GM23338 (cell line): ENCODE results near the gene ACVRL1. TPM values are rescaled to one million over a fixed set of nuclear protein-coding genes. Genes with fewer than 3 reads are reported as not detected.

Experiments
- ATAC-seq: fragments of 200-7000 bp; cut with Tn5 transposase; 3 replicates; pipeline ENCODE4 v1.9.1; 2020
- DNase-seq: peaks from one replicate; pipeline ENCODE4 v3.0.0-alpha.2; 2015; ENCODE audit warnings: low spot score
- H2AFZ ChIP-seq: fragments of 200-600 bp; sonication (generic); 2 replicates; pipeline ENCODE4 v1.8.0; 2016; ENCODE audit warnings: antibody characterized with exemption, mild to moderate bottlenecking, moderate library complexity
- H3F3A ChIP-seq: fragments of 200-600 bp; sonication (generic); replicated peaks from 2 replicates; pipeline ENCODE4 v1.8.0; 2017; ENCODE audit warnings: antibody characterized with exemption, mixed run types, low read depth
- H3K27ac ChIP-seq: fragments of 200-600 bp; sonication (generic); 2 replicates; pipeline ENCODE4 v1.6.1; 2016; ENCODE audit warnings: low read depth
- H3K27me3 ChIP-seq: fragments of 200-600 bp; sonication (generic); 2 replicates; pipeline ENCODE4 v1.8.0; 2016; ENCODE audit warnings: mild to moderate bottlenecking, mixed run types, moderate library complexity; ENCODE audit not compliant: insufficient read depth
- H3K36me3 ChIP-seq: fragments of 200-600 bp; sonication (generic); 2 replicates; pipeline ENCODE4 v1.8.0; 2016; ENCODE audit warnings: mild to moderate bottlenecking; ENCODE audit not compliant: insufficient read depth
- H3K4me1 ChIP-seq: fragments of 200-600 bp; sonication (generic); 2 replicates; pipeline ENCODE4 v1.8.0; 2016; ENCODE audit warnings: mild to moderate bottlenecking, moderate library complexity; ENCODE audit not compliant: insufficient read depth
- H3K4me2 ChIP-seq: fragments of 200-600 bp; sonication (generic); 2 replicates; pipeline ENCODE4 v1.7.1; 2017; ENCODE audit warnings: mixed run types
- H3K4me3 ChIP-seq: fragments of 200-600 bp; sonication (generic); 2 replicates; pipeline ENCODE4 v1.6.1; 2016; ENCODE audit warnings: mixed run types
- H3K79me2 ChIP-seq: fragments of 200-600 bp; sonication (generic); replicated peaks from 2 replicates; pipeline ENCODE4 v1.8.0; 2017; ENCODE audit warnings: mild to moderate bottlenecking; ENCODE audit not compliant: insufficient read depth
- H3K9me2 ChIP-seq: fragments of 200-600 bp; sonication (generic); 2 replicates; pipeline ENCODE4 v1.8.0; 2017; ENCODE audit not compliant: insufficient read depth
- H4K20me1 ChIP-seq: fragments of 200-600 bp; sonication (generic); replicated peaks from 2 replicates; pipeline ENCODE4 v1.8.0; 2017; ENCODE audit warnings: mild to moderate bottlenecking; ENCODE audit not compliant: insufficient read depth
- H3K27ac Mint-ChIP-seq: 2 replicates; pipeline ENCODE4 v1.8.0; 2020; ENCODE audit warnings: inconsistent platforms, mild to moderate bottlenecking, moderate library complexity, mixed read lengths
- H3K27me3 Mint-ChIP-seq: 3 replicates; pipeline ENCODE4 v1.8.0; 2022; ENCODE audit warnings: low read depth, mild to moderate bottlenecking, moderate library complexity, mixed read lengths, inconsistent platforms; ENCODE audit not compliant: insufficient read depth, poor library complexity
- H3K36me3 Mint-ChIP-seq: 3 replicates; pipeline ENCODE4 v1.8.0; 2021; ENCODE audit warnings: low read depth, mild to moderate bottlenecking, inconsistent platforms, moderate library complexity, mixed read lengths
- H3K4me1 Mint-ChIP-seq: 3 replicates; pipeline ENCODE4 v1.8.0; 2020; ENCODE audit warnings: mild to moderate bottlenecking, inconsistent platforms, mixed read lengths
- H3K4me3 Mint-ChIP-seq: 3 replicates; pipeline ENCODE4 v1.8.0; 2021; ENCODE audit warnings: moderate library complexity, mild to moderate bottlenecking, inconsistent platforms, mixed read lengths
- H3K9me3 Mint-ChIP-seq: 3 replicates; pipeline ENCODE4 v1.8.0; 2020; ENCODE audit warnings: moderate library complexity, mild to moderate bottlenecking, inconsistent platforms, mixed read lengths
- CREB1 ChIP-seq: fragments of 250-450 bp; sonication (Bioruptor Pico); IDR thresholded peaks from 2 replicates; pipeline ENCODE4 v1.5.0; 2020; ENCODE audit warnings: low read depth, mild to moderate bottlenecking, moderate library complexity
- CTCF ChIP-seq, 2 experiments: fragments of 200-600 bp in 1 of 2; sonication (generic) in 1 of 2; conservative IDR thresholded peaks; 2 replicates each; pipeline versions ENCODE4 v1.5.1 to v1.6.1; 2016 to 2017; ENCODE audit warnings: antibody characterized with exemption in 2 of 2, low read depth in 2 of 2, mild to moderate bottlenecking in 2 of 2, moderate library complexity in 1 of 2
- EZH2 ChIP-seq: fragments of 200-600 bp; sonication (generic); IDR thresholded peaks from one replicate; pipeline ENCODE4 v1.8.0; 2017; ENCODE audit warnings: antibody characterized with exemption, mild to moderate bottlenecking, low read depth; ENCODE audit not compliant: unreplicated experiment
- EZH2phosphoT487 ChIP-seq: fragments of 200-600 bp; sonication (generic); IDR thresholded peaks from one replicate; pipeline ENCODE4 v1.8.1; 2018; ENCODE audit warnings: antibody characterized with exemption; ENCODE audit not compliant: unreplicated experiment
- JUNB ChIP-seq: IDR thresholded peaks from one replicate; pipeline ENCODE4 v1.6.1; 2016; ENCODE audit warnings: antibody characterized with exemption; ENCODE audit not compliant: unreplicated experiment
- NANOG ChIP-seq: IDR thresholded peaks from 2 replicates; pipeline ENCODE4 v1.6.1; 2016; ENCODE audit warnings: antibody characterized with exemption, borderline replicate concordance
- POLR2AphosphoS5 ChIP-seq: IDR thresholded peaks from 2 replicates; pipeline ENCODE4 v1.6.1; 2016; ENCODE audit warnings: antibody characterized with exemption, low read depth
- REST ChIP-seq: IDR thresholded peaks from one replicate; pipeline ENCODE4 v1.6.1; 2018; ENCODE audit warnings: antibody characterized with exemption; ENCODE audit not compliant: unreplicated experiment
- ZNF114 ChIP-seq: fragments of 250-450 bp; sonication (Bioruptor Pico); IDR thresholded peaks from 2 replicates; pipeline ENCODE4 v1.5.0; 2020; ENCODE audit warnings: mild to moderate bottlenecking, moderate library complexity
- ZNF331 ChIP-seq: fragments of 250-450 bp; sonication (Bioruptor Pico); IDR thresholded peaks from 2 replicates; pipeline ENCODE4 v1.5.0; 2020; ENCODE audit warnings: low read depth, mild to moderate bottlenecking, moderate library complexity
- polyA plus RNA-seq: library from polyadenylated mRNA; unstranded; fragments of >200 nt; fragmentation: Nextera tagmentation; extraction: Ambion mirVana; gene quantifications from 2 replicates; pipeline ENCODE4 v1.2.1, GENCODE V29; 2016
- total RNA-seq: library from RNA; depleted of rRNA; stranded (reverse); fragments of >200 nt; shearing (Covaris generic); gene quantifications from 2 replicates; pipeline ENCODE4 v1.2.3, GENCODE V29; 2014
- TF ChIP-seq, protein P1 (sequence below): fragments of 250-450 bp; sonication (Bioruptor Pico); IDR thresholded peaks from 2 replicates; pipeline ENCODE4 v1.5.0; 2020; ENCODE audit warnings: mild to moderate bottlenecking, moderate library complexity
- TF ChIP-seq, protein P2 (sequence below): IDR thresholded peaks from 2 replicates; pipeline ENCODE4 v1.6.1; 2016; ENCODE audit warnings: antibody characterized with exemption

The ACVRL1 gene
- total and polyA plus RNA-seq, 2 experiments from 2014 or later = 0.28 TPM; not detected in 1

DNA sequence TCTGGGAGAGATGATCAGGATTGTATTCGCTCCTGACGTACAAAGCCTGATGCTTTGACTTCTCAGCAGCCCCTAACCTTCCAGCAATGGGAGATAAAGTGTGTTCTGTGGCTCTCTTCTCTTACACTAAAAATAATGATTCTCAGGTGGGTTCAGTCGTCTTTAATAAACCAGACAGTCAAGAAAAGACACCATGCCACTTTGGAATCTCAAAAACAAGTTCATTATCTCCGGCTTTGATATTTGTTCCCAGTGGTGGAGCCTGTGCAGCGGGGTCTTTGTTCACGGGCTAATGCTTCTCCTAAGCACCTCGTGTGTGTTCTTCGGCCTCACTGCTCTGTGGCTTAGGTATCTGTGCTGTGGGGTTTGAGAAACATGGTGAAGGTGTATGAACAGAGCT is 45.8 kb downstream of the ACVRL1 start (continued):
- TF ChIP-seq, protein P1, sequence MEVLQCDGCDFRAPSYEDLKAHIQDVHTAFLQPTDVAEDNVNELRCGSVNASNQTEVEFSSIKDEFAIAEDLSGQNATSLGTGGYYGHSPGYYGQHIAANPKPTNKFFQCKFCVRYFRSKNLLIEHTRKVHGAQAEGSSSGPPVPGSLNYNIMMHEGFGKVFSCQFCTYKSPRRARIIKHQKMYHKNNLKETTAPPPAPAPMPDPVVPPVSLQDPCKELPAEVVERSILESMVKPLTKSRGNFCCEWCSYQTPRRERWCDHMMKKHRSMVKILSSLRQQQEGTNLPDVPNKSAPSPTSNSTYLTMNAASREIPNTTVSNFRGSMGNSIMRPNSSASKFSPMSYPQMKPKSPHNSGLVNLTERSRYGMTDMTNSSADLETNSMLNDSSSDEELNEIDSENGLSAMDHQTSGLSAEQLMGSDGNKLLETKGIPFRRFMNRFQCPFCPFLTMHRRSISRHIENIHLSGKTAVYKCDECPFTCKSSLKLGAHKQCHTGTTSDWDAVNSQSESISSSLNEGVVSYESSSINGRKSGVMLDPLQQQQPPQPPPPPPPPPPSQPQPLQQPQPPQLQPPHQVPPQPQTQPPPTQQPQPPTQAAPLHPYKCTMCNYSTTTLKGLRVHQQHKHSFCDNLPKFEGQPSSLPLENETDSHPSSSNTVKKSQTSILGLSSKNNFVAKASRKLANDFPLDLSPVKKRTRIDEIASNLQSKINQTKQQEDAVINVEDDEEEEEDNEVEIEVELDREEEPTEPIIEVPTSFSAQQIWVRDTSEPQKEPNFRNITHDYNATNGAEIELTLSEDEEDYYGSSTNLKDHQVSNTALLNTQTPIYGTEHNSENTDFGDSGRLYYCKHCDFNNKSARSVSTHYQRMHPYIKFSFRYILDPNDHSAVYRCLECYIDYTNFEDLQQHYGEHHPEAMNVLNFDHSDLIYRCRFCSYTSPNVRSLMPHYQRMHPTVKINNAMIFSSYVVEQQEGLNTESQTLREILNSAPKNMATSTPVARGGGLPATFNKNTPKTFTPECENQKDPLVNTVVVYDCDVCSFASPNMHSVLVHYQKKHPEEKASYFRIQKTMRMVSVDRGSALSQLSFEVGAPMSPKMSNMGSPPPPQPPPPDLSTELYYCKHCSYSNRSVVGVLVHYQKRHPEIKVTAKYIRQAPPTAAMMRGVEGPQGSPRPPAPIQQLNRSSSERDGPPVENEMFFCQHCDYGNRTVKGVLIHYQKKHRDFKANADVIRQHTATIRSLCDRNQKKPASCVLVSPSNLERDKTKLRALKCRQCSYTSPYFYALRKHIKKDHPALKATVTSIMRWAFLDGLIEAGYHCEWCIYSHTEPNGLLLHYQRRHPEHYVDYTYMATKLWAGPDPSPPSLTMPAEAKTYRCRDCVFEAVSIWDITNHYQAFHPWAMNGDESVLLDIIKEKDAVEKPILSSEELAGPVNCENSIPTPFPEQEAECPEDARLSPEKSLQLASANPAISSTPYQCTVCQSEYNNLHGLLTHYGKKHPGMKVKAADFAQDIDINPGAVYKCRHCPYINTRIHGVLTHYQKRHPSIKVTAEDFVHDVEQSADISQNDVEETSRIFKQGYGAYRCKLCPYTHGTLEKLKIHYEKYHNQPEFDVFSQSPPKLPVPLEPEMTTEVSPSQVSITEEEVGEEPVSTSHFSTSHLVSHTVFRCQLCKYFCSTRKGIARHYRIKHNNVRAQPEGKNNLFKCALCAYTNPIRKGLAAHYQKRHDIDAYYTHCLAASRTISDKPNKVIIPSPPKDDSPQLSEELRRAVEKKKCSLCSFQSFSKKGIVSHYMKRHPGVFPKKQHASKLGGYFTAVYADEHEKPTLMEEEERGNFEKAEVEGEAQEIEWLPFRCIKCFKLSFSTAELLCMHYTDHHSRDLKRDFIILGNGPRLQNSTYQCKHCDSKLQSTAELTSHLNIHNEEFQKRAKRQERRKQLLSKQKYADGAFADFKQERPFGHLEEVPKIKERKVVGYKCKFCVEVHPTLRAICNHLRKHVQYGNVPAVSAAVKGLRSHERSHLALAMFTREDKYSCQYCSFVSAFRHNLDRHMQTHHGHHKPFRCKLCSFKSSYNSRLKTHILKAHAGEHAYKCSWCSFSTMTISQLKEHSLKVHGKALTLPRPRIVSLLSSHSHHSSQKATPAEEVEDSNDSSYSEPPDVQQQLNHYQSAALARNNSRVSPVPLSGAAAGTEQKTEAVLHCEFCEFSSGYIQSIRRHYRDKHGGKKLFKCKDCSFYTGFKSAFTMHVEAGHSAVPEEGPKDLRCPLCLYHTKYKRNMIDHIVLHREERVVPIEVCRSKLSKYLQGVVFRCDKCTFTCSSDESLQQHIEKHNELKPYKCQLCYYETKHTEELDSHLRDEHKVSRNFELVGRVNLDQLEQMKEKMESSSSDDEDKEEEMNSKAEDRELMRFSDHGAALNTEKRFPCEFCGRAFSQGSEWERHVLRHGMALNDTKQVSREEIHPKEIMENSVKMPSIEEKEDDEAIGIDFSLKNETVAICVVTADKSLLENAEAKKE (CRISPR knock-in tag) = no peak
- TF ChIP-seq NANOG = no peak
- no peak for TF ChIP-seq EZH2phosphoT487

- H3K4me3 Mint-ChIP-seq = peak overlapping the region; percentile 19; the same call in 2 of the 3 replicates
- no peak for ATAC-seq
- H3K27me3 ChIP-seq = peaks cover 65% of the 10 kb centered on the region
- H3K27ac ChIP-seq = no peak overlapping the region
- H3K4me2 ChIP-seq = no peak overlapping the region
- peaks cover 41% of the 10 kb centered on the region for H4K20me1 ChIP-seq
- H3K4me1 Mint-ChIP-seq = peaks cover 20% of the 10 kb centered on the region
- no peak overlapping the region for H2AFZ ChIP-seq
- no peaks in the 10 kb centered on the region for H3K36me3 Mint-ChIP-seq
- no peaks in the 10 kb centered on the region for H3K9me2 ChIP-seq
- no peak for DNase-seq
- H3K4me1 ChIP-seq = peaks cover 10% of the 10 kb centered on the region
- H3K27ac Mint-ChIP-seq = no peak overlapping the region
- 0 out of 2 replicates have a peak, but pooled peaks cover 4% of the 10 kb centered on the region for H3F3A ChIP-seq
- no peaks in the 10 kb centered on the region for H3K36me3 ChIP-seq
- H3K4me3 ChIP-seq = no peak overlapping the region
- H3K79me2 ChIP-seq = peaks cover 54% of the 10 kb centered on the region
- H3K9me3 Mint-ChIP-seq = no peaks in the 10 kb centered on the region
- H3K27me3 Mint-ChIP-seq = peaks cover 26% of the 10 kb centered on the region
- no peak for TF ChIP-seq ZNF114 (CRISPR knock-in tag)
- no peak for TF ChIP-seq JUNB
- no peak for TF ChIP-seq EZH2phosphoT487
- TF ChIP-seq, protein P2, sequence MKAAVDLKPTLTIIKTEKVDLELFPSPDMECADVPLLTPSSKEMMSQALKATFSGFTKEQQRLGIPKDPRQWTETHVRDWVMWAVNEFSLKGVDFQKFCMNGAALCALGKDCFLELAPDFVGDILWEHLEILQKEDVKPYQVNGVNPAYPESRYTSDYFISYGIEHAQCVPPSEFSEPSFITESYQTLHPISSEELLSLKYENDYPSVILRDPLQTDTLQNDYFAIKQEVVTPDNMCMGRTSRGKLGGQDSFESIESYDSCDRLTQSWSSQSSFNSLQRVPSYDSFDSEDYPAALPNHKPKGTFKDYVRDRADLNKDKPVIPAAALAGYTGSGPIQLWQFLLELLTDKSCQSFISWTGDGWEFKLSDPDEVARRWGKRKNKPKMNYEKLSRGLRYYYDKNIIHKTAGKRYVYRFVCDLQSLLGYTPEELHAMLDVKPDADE = no peak
- no peak for TF ChIP-seq NANOG
- TF ChIP-seq ZNF331 = no peak
- no peak for TF ChIP-seq CTCF (conservative IDR thresholded peaks at IDR 0.05; ENCODE audit: low read depth in 2 of 2)
- no peak for TF ChIP-seq POLR2AphosphoS5
- no peak for TF ChIP-seq CREB1 (CRISPR knock-in tag)
- no peak for TF ChIP-seq REST
- no peak for TF ChIP-seq EZH2
Observed at GRCh38 chr12:51953864-51954263, 46.6 kb downstream of the ACVRL1 start.
